Stimulated activated CD8-positive, alpha-beta memory T cell treated with anti-CD3 and anti-CD28 coated beads, Interleukin-15, amount 100 ng/mL, for 24 hours (primary cell): ENCODE measurements around the gene OR6C4.
"Not testable (repeated sequence)": the region's sequence is repeated elsewhere in the genome, so short reads cannot be mapped to it uniquely, and the experiment has no call there.

Experiments
- DNase-seq: peaks from one replicate; pipeline ENCODE4 v3.0.0-alpha.2; 2020; ENCODE audit warnings: low read depth

OR6C4 gene

DNA sequence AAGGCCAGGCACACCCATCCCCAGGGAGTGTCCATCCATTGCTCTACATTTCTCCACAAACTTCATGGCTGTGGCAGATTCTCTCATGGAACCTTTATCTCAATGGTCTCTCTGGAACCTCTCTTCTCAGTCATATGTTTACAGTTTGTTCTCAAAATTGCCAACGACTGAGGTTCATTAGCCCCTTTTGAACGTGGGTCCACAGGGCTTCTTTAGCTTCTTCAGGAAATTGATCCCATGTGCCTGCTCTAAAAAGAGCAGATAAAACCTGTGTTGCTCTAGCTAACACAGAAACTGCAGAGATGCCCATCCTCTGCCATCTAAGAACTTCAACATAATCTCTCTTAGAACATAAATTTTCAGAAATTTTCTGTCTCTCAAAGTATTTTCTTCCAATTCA is at the start of gene OR6C4:
Gene OR6C4 (plus strand): TSS at position 301 of the 400 bp plus-strand sequence. CDS start 1,625 bp downstream, outside the sequence.
- no peak for DNase-seq

- no peak for DNase-seq
Observed at GRCh38 chr12:55499810-55500252, 49.6 kb upstream of the OR6C4 start.

- no peak for DNase-seq
Observed at GRCh38 chr12:55501601-55502000, 47.8 kb upstream of the OR6C4 start.

- DNase-seq = no peak
Observed at GRCh38 chr12:55515696-55516095, 33.7 kb upstream of the OR6C4 start.

DNA sequence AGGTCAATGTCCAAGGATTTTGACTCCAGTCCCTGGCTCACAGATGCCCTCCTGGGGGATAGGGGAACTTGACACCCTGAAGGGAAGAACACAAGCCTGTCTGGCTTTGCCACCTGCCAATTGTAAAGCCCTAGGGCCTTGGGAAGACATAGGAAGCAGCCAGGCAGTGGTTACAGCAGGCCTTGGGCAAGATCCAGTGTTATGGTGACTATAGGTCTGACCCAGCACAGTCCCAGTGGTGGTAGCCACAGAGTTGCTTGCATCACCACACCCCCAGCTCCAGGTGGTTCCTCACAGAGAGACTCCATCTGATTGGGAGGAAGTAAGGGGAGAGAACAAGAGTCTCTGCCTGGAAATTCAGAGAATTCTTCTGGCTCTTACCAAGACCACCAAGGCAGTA is 33.0 kb upstream of the OR6C4 start:
- no peak for DNase-seq

DNA sequence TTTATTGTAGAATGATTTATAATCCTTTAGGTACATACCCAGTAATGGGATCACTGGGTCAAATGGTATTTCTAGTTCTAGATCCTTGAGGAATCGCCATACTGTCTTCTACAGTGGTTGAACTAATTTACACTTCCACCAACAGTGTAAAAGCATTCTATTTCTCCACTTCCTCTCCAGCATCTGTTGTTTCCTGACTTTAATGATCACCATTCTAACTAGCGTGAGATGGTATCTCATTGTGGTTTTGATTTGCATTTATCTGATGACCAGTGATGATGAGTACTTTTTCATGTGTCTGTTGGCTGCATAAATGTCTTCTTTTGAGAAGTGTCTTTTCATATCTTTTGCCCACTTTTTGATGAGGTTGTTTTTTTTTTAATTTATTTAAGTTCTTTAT is 1.2 kb upstream of the OR6C4 start:
- not testable (repeated sequence) for DNase-seq

- DNase-seq = no peak
Observed at GRCh38 chr12:55548756-55549155, 646 bp upstream of the OR6C4 start.

GRCh38 chr12:55554296-55554695 is 4.9 kb downstream of the OR6C4 start:
- no peak for DNase-seq

DNA sequence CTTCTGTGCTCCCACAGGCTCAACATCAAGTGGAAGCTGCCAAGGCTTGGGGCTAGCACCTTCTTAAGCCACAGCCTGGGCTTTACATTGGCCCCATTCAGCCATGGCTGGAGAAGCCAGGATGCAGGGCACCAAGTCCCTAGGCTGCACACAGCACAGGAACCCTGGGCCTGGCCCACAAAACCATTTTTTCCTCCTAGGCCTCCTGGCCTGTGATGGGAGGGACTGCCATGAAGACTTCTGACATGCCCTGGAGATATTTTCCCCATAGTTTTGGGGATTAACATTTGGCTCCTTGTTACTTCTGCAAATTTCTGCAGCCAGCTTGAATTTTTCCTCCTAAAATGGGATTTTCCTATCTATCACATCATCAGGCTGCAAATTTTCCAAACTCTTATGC is 20.7 kb downstream of the OR6C4 start:
- DNase-seq = not testable (repeated sequence)

- DNase-seq = not testable (repeated sequence)
Observed at GRCh38 chr12:55570689-55571088, 21.3 kb downstream of the OR6C4 start.

DNA sequence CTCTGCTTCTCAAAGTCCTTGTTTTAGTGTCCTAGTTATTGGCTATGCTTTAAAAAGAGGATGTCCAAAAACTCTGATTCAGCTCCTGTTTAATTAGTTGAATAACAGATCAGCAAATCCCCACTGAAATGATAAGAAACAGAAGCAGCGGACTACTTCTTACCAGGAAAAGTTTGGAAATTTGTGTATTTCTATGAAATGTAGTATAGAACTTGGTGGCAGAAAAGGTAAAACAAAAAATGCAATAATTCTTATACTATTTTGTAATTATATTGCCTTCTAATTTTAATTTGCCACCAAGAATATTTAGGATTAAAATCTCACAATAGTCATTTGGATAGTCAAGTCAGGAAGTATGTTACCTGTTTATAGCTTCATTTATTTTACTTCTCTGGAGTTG is 22.8 kb downstream of the OR6C4 start, which contains the start of gene OR2AP1:
Gene OR2AP1 (plus strand): TSS at position 301 of the 400 bp plus-strand sequence. CDS start 1,947 bp downstream, outside the sequence.
- no peak for DNase-seq

DNA sequence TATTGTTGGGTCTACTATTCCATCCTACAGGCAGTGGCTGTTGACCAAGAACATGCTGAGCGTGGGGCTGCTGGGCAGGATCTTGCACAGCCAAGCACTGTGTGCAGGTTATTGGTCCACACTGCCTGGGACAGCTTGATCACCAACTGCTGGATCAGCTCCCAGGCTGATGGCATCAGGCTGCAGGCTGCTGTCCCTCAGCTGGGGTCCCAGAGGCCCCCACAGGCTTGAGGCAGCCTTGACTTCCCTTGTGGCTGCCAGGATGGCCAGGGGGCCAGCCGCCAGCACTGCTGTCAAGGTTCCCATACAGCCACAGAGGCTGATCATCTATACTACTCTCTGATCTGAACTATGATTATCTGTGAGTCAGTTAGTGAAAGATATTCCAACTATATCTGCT is 32.7 kb downstream of the OR6C4 start:
- DNase-seq = no peak

DNA sequence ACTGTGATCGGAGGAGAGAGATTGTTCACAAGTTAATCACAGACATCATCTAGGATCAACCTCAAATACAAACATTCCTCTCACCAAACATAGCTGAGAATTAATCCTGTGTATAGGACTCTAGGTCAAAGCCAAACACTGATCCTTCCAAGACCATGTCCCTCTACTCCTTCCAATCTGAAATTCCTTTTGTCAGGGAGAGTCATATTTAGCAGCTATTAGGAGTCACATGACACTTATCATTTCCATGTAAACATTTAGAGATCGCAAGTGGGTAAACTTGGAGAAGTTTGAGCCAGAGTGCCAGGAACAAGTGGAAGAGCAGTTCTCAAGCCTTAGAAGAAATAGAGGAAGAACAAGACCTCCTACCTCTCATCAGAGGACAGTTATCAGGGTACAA is 36.4 kb downstream of the OR6C4 start:
- no peak for DNase-seq

DNA sequence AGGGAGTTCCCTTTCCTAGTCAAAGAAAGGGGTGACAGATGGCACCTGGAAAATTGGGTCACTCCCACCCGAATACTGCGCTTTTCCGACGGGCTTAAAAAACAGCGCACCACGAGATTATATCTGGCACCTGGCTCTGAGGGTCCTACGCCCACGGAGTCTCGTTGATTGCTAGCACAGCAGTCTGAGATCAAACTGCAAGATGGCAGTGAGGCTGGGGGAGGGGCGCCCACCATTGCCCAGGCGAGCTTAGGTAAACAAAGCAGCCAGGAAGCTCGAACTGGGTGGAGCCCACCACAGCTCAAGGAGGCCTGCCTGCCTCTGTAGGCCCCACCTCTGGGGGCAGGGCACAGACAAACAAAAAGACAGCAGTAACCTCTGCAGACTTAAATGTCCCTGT is 40.8 kb downstream of the OR6C4 start:
- not testable (repeated sequence) for DNase-seq
